Stimulated activated CD4-positive, alpha-beta T cell treated with anti-CD3 and anti-CD28 coated beads, Interleukin-4, amount 100 ng/mL, for 4 hours (primary cell): ENCODE results near the gene UPP1.
"Not testable (repeated sequence)": the region's sequence is repeated elsewhere in the genome, so short reads cannot be mapped to it uniquely, and the experiment has no call there.

Source experiments
- DNase-seq, 2 experiments: peaks; one replicate each; pipeline ENCODE4 v3.0.0-alpha.2; 2020

UPP1 gene

GRCh38 chr7:48112401-48113165 is 23.5 kb downstream of the UPP1 start:
- DNase-seq = no peak

DNA sequence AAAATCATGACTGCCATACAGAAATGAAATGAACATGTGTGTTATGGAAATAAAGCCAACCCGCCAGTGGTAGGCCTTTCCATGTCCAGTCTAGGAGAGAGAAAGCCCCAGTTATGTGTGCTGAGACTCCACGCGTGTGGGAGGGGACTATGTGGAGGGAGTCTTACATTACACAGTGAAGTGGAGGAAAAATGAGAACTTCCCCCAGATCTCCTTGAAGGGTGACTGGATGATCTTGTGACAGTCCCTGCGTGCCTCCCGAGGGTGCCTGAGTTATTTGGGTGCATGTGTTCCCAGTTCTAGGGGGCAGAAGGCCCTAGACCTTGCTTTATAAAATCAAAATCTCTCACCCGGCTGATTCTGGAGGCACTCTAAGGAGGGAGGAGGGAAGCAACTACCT is 24.2 kb downstream of the UPP1 start:
- DNase-seq = no peak

- DNase-seq = no peak
Measured at GRCh38 chr7:48114115-48114514, 25.1 kb downstream of the UPP1 start.

- DNase-seq = no peak
Measured at GRCh38 chr7:48114589-48114988, 25.5 kb downstream of the UPP1 start.

DNA sequence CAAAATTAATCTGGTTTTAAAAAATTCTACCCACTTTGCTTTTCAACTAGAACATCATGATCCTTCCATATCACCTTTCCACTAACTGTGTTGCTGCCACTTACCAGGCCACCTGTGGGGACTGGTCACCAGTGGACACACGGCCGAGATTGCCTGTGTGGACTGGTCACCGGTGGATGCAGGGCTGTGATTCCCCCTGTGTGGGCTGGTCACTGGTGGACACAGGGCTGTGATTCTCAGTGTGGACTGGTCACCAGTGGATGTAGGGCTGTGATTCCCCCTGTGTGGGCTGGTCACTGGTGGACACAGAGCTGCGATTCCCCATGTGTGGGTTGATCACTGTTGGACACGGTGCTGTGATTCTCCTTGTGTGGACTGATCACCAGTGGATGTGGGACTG is 27.0 kb downstream of the UPP1 start:
- DNase-seq = no peak

GRCh38 chr7:48118041-48118440 is 29.0 kb downstream of the UPP1 start:
- DNase-seq = no peak

GRCh38 chr7:48120536-48120935 is 31.5 kb downstream of the UPP1 start:
- DNase-seq = not testable (repeated sequence)

DNA sequence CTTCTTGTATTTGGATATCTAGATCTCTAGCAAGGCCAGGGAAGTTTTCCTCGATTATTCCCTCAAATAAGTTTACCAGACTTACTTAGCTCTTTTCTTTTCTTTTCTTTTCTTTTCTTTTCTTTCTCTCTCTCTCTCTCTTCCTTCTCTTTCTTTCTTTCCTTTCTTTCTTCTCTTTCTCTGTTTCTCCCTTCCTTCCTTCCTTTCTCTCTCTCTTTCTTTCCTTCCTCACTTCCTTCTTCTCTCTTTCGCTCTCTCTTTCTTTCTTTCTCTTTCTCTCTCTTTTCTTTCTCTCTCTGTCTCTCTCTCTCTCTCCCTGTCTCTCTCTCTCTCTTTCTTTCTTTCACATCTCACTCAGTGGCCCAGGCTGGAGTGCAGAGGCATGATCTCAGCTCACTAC is 37.0 kb downstream of the UPP1 start:
- no peak for DNase-seq

- DNase-seq = no peak
Measured at GRCh38 chr7:48130658-48131108, 41.6 kb downstream of the UPP1 start.

DNA sequence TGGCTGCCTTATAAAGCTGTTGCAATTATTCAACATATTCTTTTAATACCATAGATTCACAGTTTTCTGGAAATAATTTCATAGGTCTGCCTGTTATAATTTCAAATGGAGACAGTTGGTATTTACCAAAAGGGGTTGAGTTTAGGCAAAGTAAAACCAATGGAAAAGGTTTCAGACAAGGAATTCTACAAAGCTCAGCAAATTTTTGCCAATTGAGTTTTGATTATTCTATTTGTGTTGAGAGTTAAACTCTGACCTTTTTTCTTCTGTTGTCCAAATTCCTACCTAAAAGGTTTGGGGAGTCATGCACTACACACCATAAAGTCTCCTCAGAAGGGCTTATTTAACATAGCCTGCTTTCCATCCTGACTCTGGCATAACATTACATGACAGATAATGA is 43.7 kb downstream of the UPP1 start:
- no peak for DNase-seq

DNA sequence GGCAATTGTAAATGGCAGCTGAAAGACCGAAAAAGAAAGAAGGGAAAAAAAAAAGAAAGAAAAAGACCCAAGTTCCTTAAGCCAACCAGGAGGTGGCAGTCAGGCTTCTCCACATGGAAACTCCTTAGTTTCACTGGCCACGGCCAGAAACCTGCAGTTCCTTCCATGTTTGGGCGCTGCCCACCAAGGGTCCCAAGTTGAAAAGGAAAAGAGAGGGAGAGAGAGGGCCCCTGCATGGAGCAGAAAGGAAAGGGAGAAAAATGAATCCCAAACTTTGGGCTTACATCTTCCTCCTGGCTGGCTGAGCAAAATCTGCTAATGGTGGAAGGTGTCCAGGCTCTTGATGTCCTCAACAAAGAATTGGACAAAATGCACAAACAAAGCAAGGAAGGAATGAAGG is 50.4 kb downstream of the UPP1 start:
- DNase-seq = no peak

DNA sequence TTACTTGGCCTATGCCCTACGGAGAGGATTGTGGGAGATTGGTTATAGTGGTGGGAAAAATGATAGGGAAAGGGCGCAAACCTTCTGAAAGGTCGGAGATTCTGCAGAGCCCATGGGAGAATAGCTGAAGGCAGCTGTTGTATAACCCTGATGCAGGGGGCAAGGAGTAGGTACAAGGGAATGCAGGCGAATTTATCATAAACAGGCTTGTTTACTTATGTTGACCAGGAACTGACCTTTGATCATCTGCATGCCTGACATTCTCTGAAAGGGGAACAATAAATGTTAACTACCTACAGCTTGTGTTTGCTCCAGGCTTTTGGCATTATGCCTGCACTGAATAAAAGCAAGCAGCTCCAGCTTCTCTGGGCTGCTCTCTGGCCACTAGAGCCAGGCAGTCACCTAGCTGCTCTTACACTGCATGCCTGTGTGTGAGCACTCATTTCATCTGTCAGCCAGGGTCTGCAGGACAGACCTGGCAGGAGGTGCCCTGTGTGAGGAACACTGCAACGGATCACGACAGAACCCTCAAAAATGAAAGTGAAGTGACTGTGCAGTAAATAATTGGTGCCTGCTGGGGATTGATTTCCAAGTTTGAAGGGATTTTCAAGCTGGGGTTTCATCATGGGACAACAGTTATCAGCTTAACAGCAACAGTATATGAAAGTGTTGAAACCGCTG is 51.1 kb downstream of the UPP1 start:
- DNase-seq = no peak

- DNase-seq = no peak
Measured at GRCh38 chr7:48141521-48141920, 52.5 kb downstream of the UPP1 start.

GRCh38 chr7:48144291-48144768 is 55.3 kb downstream of the UPP1 start:
- DNase-seq = no peak

- no peak for DNase-seq
Measured at GRCh38 chr7:48147078-48147591, 58.1 kb downstream of the UPP1 start.

- not testable (repeated sequence) for DNase-seq
Measured at GRCh38 chr7:48147690-48148089, 58.6 kb downstream of the UPP1 start.

DNA sequence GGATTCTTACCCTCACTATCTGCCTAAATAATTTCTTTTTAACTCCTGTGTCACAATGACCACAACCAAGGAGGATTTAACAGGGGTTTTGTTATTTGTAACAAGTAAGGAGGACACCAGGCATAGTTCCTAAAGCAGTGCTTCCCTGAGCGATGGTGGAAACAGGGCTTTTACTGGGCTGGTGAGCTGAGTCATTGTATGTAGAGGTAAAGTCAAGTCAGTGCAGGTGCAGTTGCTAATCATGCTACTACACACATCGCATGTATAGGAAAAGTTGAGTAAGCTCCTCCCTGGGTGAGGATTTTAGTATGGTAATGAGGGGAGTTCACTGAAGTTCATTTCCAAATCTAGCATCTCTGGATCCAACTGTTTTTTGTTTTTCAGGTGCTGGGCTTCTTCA is 59.2 kb downstream of the UPP1 start:
- DNase-seq = no peak

DNA sequence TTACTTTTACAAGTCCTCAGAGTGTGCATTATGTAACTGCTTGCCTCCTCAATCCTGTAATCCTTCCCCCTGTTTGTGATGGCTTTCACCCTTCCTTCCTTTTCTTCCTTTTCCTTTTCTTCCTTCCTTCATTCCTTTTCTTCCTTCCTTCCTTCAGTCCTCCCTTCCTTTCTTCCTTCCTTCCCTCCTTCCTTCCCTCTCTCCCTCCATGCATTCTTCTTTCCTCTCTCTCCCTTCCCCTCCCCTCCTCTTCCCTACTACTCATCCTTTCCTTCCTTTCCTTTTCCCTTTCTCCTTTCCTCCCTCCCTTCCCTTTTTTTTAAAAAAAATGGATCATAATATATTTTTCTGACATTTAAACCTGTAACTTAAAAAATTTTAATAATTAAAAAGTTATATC is 60.0 kb downstream of the UPP1 start:
- no peak for DNase-seq

DNA sequence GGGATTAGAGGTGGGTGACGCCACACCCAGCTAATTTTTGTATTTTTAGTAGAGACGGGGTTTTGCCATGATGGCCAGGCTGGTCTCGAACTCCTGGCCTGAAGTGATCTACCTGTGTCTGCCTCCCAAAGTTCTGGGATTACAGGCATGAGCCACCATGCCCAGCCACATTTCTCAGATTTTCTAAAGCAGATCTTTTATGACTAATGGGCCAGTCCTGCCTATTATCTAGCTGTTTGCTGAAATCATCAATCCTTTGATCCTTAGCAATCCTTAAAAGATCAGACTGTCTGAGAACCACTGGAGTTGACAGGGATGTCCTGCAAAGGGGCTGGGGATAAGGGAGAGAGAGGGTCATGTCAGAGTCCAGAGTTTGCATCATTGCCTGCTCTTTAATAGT is 61.0 kb downstream of the UPP1 start:
- no peak for DNase-seq

- DNase-seq = peak; percentile 6 to 10
Measured at GRCh38 chr7:48154792-48155413, 65.8 kb downstream of the UPP1 start.
